Measurements from ENCODE around the gene TBC1D5. TPM values are rescaled to one million over a fixed set of nuclear protein-coding genes. Genes with fewer than 3 reads are reported as not detected.

Gene TBC1D5
- polyA plus RNA-seq, 2 of the 4 experiments (the other 2 are of a cell fraction), result 36.7 to 72.2 TPM

DNA sequence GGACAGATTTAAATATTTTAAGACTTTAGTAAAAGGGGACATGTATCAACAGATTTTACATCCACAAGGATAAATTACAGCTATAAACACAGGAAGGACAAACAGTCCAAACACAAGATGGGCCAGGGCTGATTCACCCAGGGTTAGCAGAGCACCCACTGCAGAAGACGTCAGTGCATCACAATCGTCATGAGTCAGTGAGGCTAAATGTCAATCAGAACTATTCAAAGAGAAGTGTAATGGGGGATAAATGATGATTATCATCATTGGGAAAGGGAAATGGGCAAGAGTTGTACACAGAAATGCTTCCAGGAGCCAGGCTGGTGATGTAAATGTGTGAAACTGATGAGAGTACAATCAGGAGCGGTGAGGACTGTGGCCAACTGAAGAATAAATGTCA is 630.8 kb downstream of the TBC1D5 start:
- ChIA-PET CTCF (no interaction called here), POLR2A (no interaction called here)
- no peak overlapping the region for H3K27ac ChIP-seq
- H3K4me3 ChIP-seq, result no peak overlapping the region
- H3K4me1 ChIP-seq, result no peaks in the 10 kb centered on the region
- FAIRE-seq (no peak), ATAC-seq (no peak), DNase-seq (ENCODE audit: low read depth in 1 of 2, low spot score in 1 of 2) (no peak)
- H3K4me2 ChIP-seq, result no peak overlapping the region
- WGBS (ENCODE audit: missing lambda C conversion rate), result 61% methylated on average over 3 of the region's 3 CpGs
- no peak for TF ChIP-seq FOSB (CRISPR knock-in tag; IDR thresholded peaks at IDR 0.05)
- TF ChIP-seq PHF8 (IDR thresholded peaks at IDR 0.05; ENCODE audit: borderline replicate concordance, low read depth), result no peak
- no peak for TF ChIP-seq CHD4 (IDR thresholded peaks at IDR 0.05; ENCODE audit: borderline replicate concordance)
- TF ChIP-seq EP300 (IDR thresholded peaks at IDR 0.05), result no peak
- TF ChIP-seq HOXB13 (CRISPR knock-in tag; IDR thresholded peaks at IDR 0.05; ENCODE audit: low read depth), result no peak
- TF ChIP-seq JUN (IDR thresholded peaks at IDR 0.05), result no peak
- no peak for TF ChIP-seq POLR2A (IDR thresholded peaks at IDR 0.05; ENCODE audit: low read length)
- no peak for TF ChIP-seq ZSCAN20 (CRISPR knock-in tag; IDR thresholded peaks at IDR 0.05)
- H3K9me3 ChIP-seq, result no peaks in the 10 kb centered on the region

DNA sequence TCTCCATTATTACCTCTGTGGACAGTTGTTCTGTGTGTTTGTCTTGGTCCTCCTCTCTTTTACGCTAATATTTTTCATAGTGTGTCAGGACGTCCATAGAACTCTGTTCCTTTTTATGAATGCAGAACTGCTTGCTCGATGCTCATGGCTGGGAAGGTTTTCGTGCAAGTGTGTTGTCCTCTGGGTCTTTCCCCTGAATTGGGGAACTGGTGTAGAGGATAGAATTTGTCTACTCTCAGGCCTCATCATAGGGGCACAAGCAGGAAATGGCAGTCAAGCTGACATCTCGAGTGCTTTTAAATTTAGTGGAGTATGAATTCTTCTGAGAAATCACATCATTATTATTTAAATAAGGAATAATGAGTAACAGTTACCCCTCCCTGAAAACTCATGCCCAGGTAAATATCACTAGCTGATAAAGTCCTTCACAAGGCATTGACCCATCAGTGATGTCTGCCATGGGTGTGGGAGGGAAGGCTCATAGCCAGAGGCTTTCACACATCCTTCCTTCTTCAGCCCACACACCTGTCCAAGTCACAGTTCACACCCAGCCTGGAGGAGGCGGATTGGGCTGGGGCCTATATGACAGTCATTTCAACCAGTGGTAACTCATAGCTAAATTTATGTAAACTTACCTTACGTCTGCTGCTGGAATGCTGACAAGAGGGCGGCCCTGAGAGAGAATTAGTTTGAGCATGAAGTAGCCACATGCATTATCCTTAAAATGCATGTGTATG is 631.6 kb downstream of the TBC1D5 start:
- Histone ChIP-seq H3K27ac (no peak overlapping the region), H3K4me1 (no peaks in the 10 kb centered on the region), H3K9me3 (no peaks in the 10 kb centered on the region), H3K4me2 (no peak overlapping the region), H3K4me3 (no peak overlapping the region)
- 77% methylated on average over 8 of the region's 8 CpGs for WGBS (ENCODE audit: missing lambda C conversion rate)
- DNase-seq (ENCODE audit: low read depth in 1 of 2, low spot score in 1 of 2), result no peak
- POLR2A ChIA-PET, result no interaction called here
- no peak for FAIRE-seq
- TF ChIP-seq CEBPB (IDR thresholded peaks at IDR 0.05) (no peak), CBX8 (IDR thresholded peaks at IDR 0.05) (no peak), HDAC2 (IDR thresholded peaks at IDR 0.05) (no peak), JUNB (IDR thresholded peaks at IDR 0.05) (no peak), CBX2 (IDR thresholded peaks at IDR 0.05; ENCODE audit: borderline replicate concordance, low read depth) (no peak), GATA3 (IDR thresholded peaks at IDR 0.05; ENCODE audit: borderline replicate concordance) (no peak), ATOH8 (CRISPR knock-in tag; IDR thresholded peaks at IDR 0.05; ENCODE audit: low read depth) (no peak), CHD4 (IDR thresholded peaks at IDR 0.05; ENCODE audit: borderline replicate concordance) (no peak), NR3C1 (IDR thresholded peaks at IDR 0.05) (no peak)
- no peak for ATAC-seq
- CTCF ChIA-PET, result no interaction called here

Small RNA genes lying within 50 kb of the gene (small RNA-seq; reads per million reads assigned to genes)
- 0 reads per million in 6 experiments for gene AC104451.1
- gene RNU7-10P, result 4.5 to 126 (median 67.9) reads per million in 6 experiments

Measured in A549 (cell line).